KMS-11 (cell line): ENCODE data around the gene ARHGEF10L.

Experiments
- H2AFZ ChIP-seq: fragments of 200-600 bp; sonication (generic); 2 replicates; pipeline ENCODE4 v1.6.1; 2016; ENCODE audit warnings: antibody characterized with exemption, mixed run types, low read depth
- H3K27ac ChIP-seq: fragments of 200-600 bp; sonication (generic); 2 replicates; pipeline ENCODE4 v1.6.1; 2016; ENCODE audit warnings: mild to moderate bottlenecking, mixed run types
- H3K27me3 ChIP-seq: fragments of 200-600 bp; sonication (generic); 2 replicates; pipeline ENCODE4 v1.6.1; 2017; ENCODE audit warnings: mild to moderate bottlenecking, low read depth, mixed run types, moderate library complexity; ENCODE audit not compliant: insufficient read depth
- H3K36me3 ChIP-seq: fragments of 200-600 bp; sonication (generic); 2 replicates; pipeline ENCODE4 v1.6.1; 2017; ENCODE audit warnings: mild to moderate bottlenecking, mixed run types; ENCODE audit not compliant: insufficient read depth
- H3K4me1 ChIP-seq: fragments of 200-600 bp; sonication (generic); 2 replicates; pipeline ENCODE4 v1.6.1; 2016; ENCODE audit warnings: mild to moderate bottlenecking, low read depth, mixed run types; ENCODE audit not compliant: poor library complexity, severe bottlenecking
- H3K4me2 ChIP-seq: fragments of 200-600 bp; sonication (generic); 2 replicates; pipeline ENCODE4 v1.7.0; 2016; ENCODE audit warnings: mild to moderate bottlenecking, mixed run types
- H3K4me3 ChIP-seq: fragments of 200-600 bp; sonication (generic); IDR thresholded peaks from 2 replicates; pipeline ENCODE4 v1.6.1; 2017; ENCODE audit warnings: low read depth, low read length, mixed read lengths; ENCODE audit not compliant: insufficient read depth
- H3K79me2 ChIP-seq: fragments of 200-600 bp; sonication (generic); 2 replicates; pipeline ENCODE4 v1.6.1; 2016; ENCODE audit warnings: low read depth, mixed run types; ENCODE audit not compliant: insufficient read depth
- H3K9ac ChIP-seq: fragments of 200-600 bp; sonication (generic); 2 replicates; pipeline ENCODE4 v1.6.1; 2016; ENCODE audit warnings: mild to moderate bottlenecking, mixed run types
- H4K20me1 ChIP-seq: fragments of 200-600 bp; sonication (generic); 2 replicates; pipeline ENCODE4 v1.6.1; 2016; ENCODE audit warnings: mild to moderate bottlenecking, mixed run types; ENCODE audit not compliant: insufficient read depth
- TF ChIP-seq, protein P1 (sequence below): fragments of 200-600 bp; sonication (generic); conservative IDR thresholded peaks from 2 replicates; pipeline ENCODE4 v1.6.1; 2017; ENCODE audit warnings: low read depth, mild to moderate bottlenecking, antibody characterized with exemption, low read length, moderate library complexity, mixed read lengths

The ARHGEF10L gene

DNA sequence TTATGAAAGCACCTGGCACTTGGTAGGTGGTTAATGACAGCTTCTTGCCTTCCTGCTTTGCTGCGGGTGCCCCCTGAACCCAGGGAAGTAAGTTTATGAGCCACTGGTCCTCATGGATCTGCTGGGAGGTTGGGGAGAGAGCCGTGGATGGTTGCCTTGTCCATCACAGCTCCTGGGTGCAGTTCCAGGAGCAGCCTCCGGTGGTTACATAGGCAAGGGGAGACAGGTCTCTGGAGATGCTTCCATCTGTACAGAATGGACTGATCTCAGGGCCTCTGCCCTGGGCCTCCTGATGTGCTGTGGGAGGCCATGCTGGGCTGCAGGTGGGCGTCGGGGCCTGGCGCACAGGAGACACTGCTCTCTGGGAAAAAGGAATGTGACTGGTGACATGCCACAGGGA lies 31.6 kb upstream of the ARHGEF10L start:
- Histone ChIP-seq H3K27me3 (peaks cover 2% of the 10 kb centered on the region; the same call in 1 of the 2 replicates), H3K36me3 (no peaks in the 10 kb centered on the region), H2AFZ (no peak overlapping the region), H3K4me1 (no peaks in the 10 kb centered on the region), H3K79me2 (no peaks in the 10 kb centered on the region), H3K9ac (no peak overlapping the region), H3K4me2 (no peak overlapping the region), H3K4me3 (no peak overlapping the region), H4K20me1 (no peaks in the 10 kb centered on the region), H3K27ac (no peak overlapping the region)
- TF ChIP-seq, protein P1, sequence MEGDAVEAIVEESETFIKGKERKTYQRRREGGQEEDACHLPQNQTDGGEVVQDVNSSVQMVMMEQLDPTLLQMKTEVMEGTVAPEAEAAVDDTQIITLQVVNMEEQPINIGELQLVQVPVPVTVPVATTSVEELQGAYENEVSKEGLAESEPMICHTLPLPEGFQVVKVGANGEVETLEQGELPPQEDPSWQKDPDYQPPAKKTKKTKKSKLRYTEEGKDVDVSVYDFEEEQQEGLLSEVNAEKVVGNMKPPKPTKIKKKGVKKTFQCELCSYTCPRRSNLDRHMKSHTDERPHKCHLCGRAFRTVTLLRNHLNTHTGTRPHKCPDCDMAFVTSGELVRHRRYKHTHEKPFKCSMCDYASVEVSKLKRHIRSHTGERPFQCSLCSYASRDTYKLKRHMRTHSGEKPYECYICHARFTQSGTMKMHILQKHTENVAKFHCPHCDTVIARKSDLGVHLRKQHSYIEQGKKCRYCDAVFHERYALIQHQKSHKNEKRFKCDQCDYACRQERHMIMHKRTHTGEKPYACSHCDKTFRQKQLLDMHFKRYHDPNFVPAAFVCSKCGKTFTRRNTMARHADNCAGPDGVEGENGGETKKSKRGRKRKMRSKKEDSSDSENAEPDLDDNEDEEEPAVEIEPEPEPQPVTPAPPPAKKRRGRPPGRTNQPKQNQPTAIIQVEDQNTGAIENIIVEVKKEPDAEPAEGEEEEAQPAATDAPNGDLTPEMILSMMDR, result no peak

DNA sequence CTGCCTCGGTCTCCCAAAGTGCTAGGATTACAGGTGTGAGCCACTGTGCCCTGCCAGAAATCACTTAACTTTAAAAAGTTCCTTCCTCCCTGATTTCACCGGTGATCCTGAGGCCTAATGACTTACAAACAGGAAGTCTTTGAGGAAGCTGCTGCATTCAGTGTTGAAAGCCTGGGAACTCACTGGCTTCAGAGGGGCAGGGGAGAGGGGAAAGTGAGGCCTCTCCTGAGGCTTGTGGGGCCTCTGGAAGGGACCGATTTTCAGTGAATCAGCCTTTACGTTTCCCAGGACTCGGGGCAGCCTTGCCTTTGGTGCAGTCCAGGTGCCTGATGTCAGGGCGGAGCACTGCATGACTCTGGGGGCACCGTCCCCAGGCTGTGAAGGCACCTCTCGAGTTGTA lies 30.1 kb upstream of the ARHGEF10L start:
- Histone ChIP-seq H3K27me3 (peaks cover 5% of the 10 kb centered on the region; the same call in 1 of the 2 replicates), H3K4me2 (no peak overlapping the region), H3K36me3 (no peaks in the 10 kb centered on the region), H3K27ac (no peak overlapping the region), H3K4me3 (no peak overlapping the region), H3K79me2 (no peaks in the 10 kb centered on the region), H3K9ac (no peak overlapping the region), H3K4me1 (no peaks in the 10 kb centered on the region), H2AFZ (no peak overlapping the region), H4K20me1 (no peaks in the 10 kb centered on the region)
- TF ChIP-seq, protein P1, result no peak

DNA sequence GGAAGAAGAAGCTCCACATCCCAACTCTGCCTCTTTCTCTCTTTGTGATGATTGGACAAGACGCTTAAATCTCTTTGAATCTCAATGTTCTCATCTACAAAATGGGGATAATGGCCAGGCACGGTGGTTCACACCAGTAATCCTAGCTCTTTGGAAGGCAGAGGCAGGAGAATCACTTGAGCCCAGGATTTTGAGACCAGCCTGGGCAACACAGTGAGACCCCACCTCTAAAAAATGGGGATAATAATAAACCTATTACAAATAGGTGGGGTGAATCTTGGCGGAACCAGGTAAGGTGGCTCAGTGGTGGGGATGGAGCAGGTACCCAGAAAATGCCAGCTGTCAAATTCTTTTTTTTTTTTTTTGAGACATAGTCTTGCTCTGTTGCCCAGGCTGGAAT lies 29.4 kb upstream of the ARHGEF10L start:
- Histone ChIP-seq H3K4me3 (no peak overlapping the region), H4K20me1 (no peaks in the 10 kb centered on the region), H3K4me2 (no peak overlapping the region), H2AFZ (no peak overlapping the region), H3K4me1 (no peaks in the 10 kb centered on the region), H3K79me2 (no peaks in the 10 kb centered on the region), H3K9ac (no peak overlapping the region), H3K36me3 (no peaks in the 10 kb centered on the region), H3K27ac (no peak overlapping the region), H3K27me3 (peaks cover 7% of the 10 kb centered on the region; the same call in 1 of the 2 replicates)
- TF ChIP-seq, protein P1, result no peak

DNA sequence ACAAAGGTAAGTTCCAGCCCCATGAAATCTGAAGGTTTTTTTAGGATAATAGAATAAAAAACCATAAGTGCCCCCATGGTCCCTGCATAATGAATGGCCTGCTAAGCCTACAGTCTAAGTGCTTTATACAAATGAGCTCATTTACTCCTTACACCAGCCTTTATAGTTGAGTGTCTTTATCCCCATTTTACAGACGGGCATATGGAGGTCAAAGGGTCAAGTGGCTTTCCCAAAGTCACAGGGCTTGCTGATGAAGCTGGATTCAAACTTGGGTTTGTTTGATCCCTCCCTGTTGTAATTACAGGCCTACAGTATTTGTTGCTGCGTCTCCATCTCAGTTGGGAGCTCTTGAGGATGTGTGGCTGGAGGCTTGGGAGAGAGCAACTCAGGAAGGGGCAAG lies 28.3 kb upstream of the ARHGEF10L start:
- H2AFZ ChIP-seq, result no peak overlapping the region
- peaks cover 7% of the 10 kb centered on the region; the same call in 1 of the 2 replicates for H3K27me3 ChIP-seq
- no peaks in the 10 kb centered on the region for H3K79me2 ChIP-seq
- H3K4me3 ChIP-seq, result no peak overlapping the region
- no peak overlapping the region for H3K9ac ChIP-seq
- TF ChIP-seq, protein P1, result no peak
- no peaks in the 10 kb centered on the region for H4K20me1 ChIP-seq
- H3K27ac ChIP-seq, result no peak overlapping the region
- H3K4me1 ChIP-seq, result no peaks in the 10 kb centered on the region
- no peak overlapping the region for H3K4me2 ChIP-seq
- no peaks in the 10 kb centered on the region for H3K36me3 ChIP-seq
